GM12878 (cell line): ENCODE measurements around the gene SPACA1.

Experiments used
- RCOR1 ChIP-seq: conservative IDR thresholded peaks from 2 replicates; pipeline ENCODE4 v1.6.1; 2012; ENCODE audit warnings: low read depth, low read length, improper control_type of control experiment
- REST ChIP-seq: IDR thresholded peaks from 2 replicates; pipeline ENCODE4 v1.6.1; 2012; ENCODE audit warnings: mild to moderate bottlenecking, low read depth, low read length
- SIN3A ChIP-seq: IDR thresholded peaks from 2 replicates; pipeline ENCODE4 v1.6.1; 2012; ENCODE audit warnings: low read depth, low read length, improper control_type of control experiment
- SP1 ChIP-seq: IDR thresholded peaks from one replicate; pipeline ENCODE4 v1.6.1; 2011; ENCODE audit warnings: low read depth, low read length
- TCF12 ChIP-seq: IDR thresholded peaks from 2 replicates; pipeline ENCODE4 v1.6.1; 2011; ENCODE audit warnings: low read depth, mild to moderate bottlenecking, low read length

GRCh38 chr6:88050140-88050818, 2.6 kb downstream of the SPACA1 start:
- TF ChIP-seq SIN3A (no peak), RCOR1 (no peak), SP1 (no peak), REST (no peak), TCF12 (no peak)
